Astrocyte (in vitro differentiated cells and primary cell): ENCODE data around the gene CLN3. TPM values are rescaled to one million over a fixed set of nuclear protein-coding genes. Genes with fewer than 3 reads are reported as not detected.

Experiments
- DNase-seq: peaks from one replicate; pipeline ENCODE4 v3.0.0-alpha.2; 2010; ENCODE audit warnings: low read depth
- FAIRE-seq: peaks from 2 replicates; lab custom pipeline; 2011; peaks lifted over from hg19 to GRCh38; lab: Jason Lieb, UNC
- H2AFZ ChIP-seq: 2 replicates; pipeline ENCODE4 v1.6.0; 2012; ENCODE audit warnings: low read depth, low read length, inconsistent platforms
- H3K27ac ChIP-seq: 2 replicates; pipeline ENCODE4 v1.5.1; 2011; ENCODE audit warnings: low read depth, low read length, inconsistent platforms
- H3K27me3 ChIP-seq: 2 replicates; pipeline ENCODE4 v1.6.0; 2011; ENCODE audit warnings: low read length, inconsistent platforms; ENCODE audit not compliant: insufficient read depth
- H3K36me3 ChIP-seq: 2 replicates; pipeline ENCODE4 v1.5.1; 2011; ENCODE audit warnings: low read length, inconsistent platforms; ENCODE audit not compliant: insufficient read depth
- H3K4me1 ChIP-seq: 2 replicates; pipeline ENCODE4 v1.5.1; 2011; ENCODE audit warnings: low read length, inconsistent platforms; ENCODE audit not compliant: insufficient read depth
- H3K4me2 ChIP-seq: 2 replicates; pipeline ENCODE4 v1.6.0; 2012; ENCODE audit warnings: low read length, inconsistent platforms
- H3K4me3 ChIP-seq: 2 replicates; pipeline ENCODE4 v1.5.1; 2011; ENCODE audit warnings: low read depth, mild to moderate bottlenecking, low read length, inconsistent platforms; ENCODE audit not compliant: insufficient read depth
- H3K79me2 ChIP-seq: 2 replicates; pipeline ENCODE4 v1.6.0; 2012; ENCODE audit warnings: mild to moderate bottlenecking, low read length, inconsistent platforms; ENCODE audit not compliant: insufficient read depth
- H3K9ac ChIP-seq: 2 replicates; pipeline ENCODE4 v1.6.0; 2012; ENCODE audit warnings: mild to moderate bottlenecking, low read length, inconsistent platforms
- H3K9me3 ChIP-seq: 2 replicates; pipeline ENCODE4 v1.5.1; 2012; ENCODE audit warnings: low read depth, mild to moderate bottlenecking, low read length, inconsistent platforms; ENCODE audit not compliant: insufficient read depth
- H4K20me1 ChIP-seq: 2 replicates; pipeline ENCODE4 v1.6.0; 2012; ENCODE audit warnings: low read length, inconsistent platforms; ENCODE audit not compliant: insufficient read depth
- H3K27ac Mint-ChIP-seq: one replicate; pipeline ENCODE4 v1.8.0; 2021; ENCODE audit warnings: mild to moderate bottlenecking, mixed read lengths; ENCODE audit not compliant: unreplicated experiment
- H3K27me3 Mint-ChIP-seq: one replicate; pipeline ENCODE4 v1.8.0; 2021; ENCODE audit warnings: low read depth, mixed read lengths; ENCODE audit not compliant: unreplicated experiment
- H3K36me3 Mint-ChIP-seq: one replicate; pipeline ENCODE4 v1.8.0; 2021; ENCODE audit warnings: low read depth, mixed read lengths; ENCODE audit not compliant: unreplicated experiment
- H3K4me1 Mint-ChIP-seq: one replicate; pipeline ENCODE4 v1.8.0; 2021; ENCODE audit warnings: low read depth, mixed read lengths; ENCODE audit not compliant: unreplicated experiment
- H3K4me3 Mint-ChIP-seq: one replicate; pipeline ENCODE4 v1.8.0; 2021; ENCODE audit warnings: mild to moderate bottlenecking, moderate library complexity, mixed read lengths; ENCODE audit not compliant: unreplicated experiment
- H3K9me3 Mint-ChIP-seq: one replicate; pipeline ENCODE4 v1.8.0; 2021; ENCODE audit warnings: mild to moderate bottlenecking, mixed read lengths; ENCODE audit not compliant: unreplicated experiment
- EZH2 ChIP-seq: IDR thresholded peaks from 2 replicates; pipeline ENCODE4 v1.6.1; 2012; ENCODE audit warnings: mild to moderate bottlenecking, low read length, inconsistent platforms; ENCODE audit not compliant: insufficient read depth
- total RNA-seq: library from RNA; stranded (reverse); gene quantifications from 2 replicates; pipeline ENCODE4 v1.2.1, GENCODE V29; 2021
- TF ChIP-seq, protein P1 (sequence below): IDR thresholded peaks from 2 replicates; pipeline ENCODE4 v1.5.1; 2011; ENCODE audit warnings: low read depth, mild to moderate bottlenecking, inconsistent platforms, low read length, moderate library complexity; ENCODE audit not compliant: insufficient read depth

CLN3 gene
- total RNA-seq, 1 donor from 2014 or later, result 26.0 TPM

DNA sequence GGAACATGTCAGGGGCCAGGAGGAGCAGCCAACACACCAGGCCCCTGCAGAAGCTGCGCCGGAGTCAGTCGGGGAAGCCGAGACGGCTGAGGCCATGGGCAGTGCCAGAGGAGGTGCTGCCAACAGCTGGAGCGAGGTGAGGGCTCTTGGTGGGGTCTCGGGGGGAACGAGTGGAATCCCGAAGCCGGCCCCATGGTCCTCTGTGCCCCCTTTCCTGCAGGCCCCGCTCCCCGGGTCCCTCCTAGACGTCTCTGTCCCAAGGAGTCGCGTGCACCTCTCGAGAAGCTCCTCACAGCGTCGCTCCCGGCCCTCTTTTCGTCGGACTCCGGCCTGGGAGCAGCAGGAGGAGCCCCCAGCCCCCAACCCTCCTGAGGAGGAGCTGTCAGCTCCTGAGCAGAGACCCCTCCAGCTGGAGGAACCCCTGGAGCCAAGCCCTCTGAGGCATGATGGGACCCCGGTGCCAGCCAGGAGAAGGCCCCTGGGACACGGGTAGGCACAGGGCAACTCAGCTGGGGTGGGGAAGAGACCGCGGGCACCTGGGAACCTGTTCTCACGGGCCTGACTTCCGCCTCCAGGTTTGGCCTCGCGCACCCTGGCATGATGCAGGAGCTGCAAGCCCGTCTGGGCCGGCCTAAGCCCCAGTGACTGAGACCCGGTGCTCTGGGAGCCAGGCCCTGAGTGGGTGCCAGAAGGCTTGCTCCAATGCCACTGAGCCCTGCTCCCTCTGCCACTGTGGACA, 6.2 kb upstream of the CLN3 start:
- Histone ChIP-seq H3K27me3 (no peaks in the 10 kb centered on the region), H3K36me3 (no peaks in the 10 kb centered on the region), H3K79me2 (no peaks in the 10 kb centered on the region), H3K27ac (no peak overlapping the region), H4K20me1 (no peaks in the 10 kb centered on the region), H3K9me3 (no peaks in the 10 kb centered on the region), H2AFZ (no peak overlapping the region), H3K4me1 (no peaks in the 10 kb centered on the region), H3K9ac (no peak overlapping the region), H3K4me2 (no peak overlapping the region), H3K4me3 (no peak overlapping the region)
- DNase-seq, result no peak
- Mint-ChIP-seq H3K9me3 (no peaks in the 10 kb centered on the region), H3K4me1 (peaks cover 8% of the 10 kb centered on the region), H3K4me3 (no peak overlapping the region), H3K36me3 (no peaks in the 10 kb centered on the region), H3K27me3 (peaks cover 41% of the 10 kb centered on the region), H3K27ac (no peak overlapping the region)
- FAIRE-seq, result no peak
- TF ChIP-seq, protein P1, sequence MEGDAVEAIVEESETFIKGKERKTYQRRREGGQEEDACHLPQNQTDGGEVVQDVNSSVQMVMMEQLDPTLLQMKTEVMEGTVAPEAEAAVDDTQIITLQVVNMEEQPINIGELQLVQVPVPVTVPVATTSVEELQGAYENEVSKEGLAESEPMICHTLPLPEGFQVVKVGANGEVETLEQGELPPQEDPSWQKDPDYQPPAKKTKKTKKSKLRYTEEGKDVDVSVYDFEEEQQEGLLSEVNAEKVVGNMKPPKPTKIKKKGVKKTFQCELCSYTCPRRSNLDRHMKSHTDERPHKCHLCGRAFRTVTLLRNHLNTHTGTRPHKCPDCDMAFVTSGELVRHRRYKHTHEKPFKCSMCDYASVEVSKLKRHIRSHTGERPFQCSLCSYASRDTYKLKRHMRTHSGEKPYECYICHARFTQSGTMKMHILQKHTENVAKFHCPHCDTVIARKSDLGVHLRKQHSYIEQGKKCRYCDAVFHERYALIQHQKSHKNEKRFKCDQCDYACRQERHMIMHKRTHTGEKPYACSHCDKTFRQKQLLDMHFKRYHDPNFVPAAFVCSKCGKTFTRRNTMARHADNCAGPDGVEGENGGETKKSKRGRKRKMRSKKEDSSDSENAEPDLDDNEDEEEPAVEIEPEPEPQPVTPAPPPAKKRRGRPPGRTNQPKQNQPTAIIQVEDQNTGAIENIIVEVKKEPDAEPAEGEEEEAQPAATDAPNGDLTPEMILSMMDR, result no peak
- no peak for TF ChIP-seq EZH2

DNA sequence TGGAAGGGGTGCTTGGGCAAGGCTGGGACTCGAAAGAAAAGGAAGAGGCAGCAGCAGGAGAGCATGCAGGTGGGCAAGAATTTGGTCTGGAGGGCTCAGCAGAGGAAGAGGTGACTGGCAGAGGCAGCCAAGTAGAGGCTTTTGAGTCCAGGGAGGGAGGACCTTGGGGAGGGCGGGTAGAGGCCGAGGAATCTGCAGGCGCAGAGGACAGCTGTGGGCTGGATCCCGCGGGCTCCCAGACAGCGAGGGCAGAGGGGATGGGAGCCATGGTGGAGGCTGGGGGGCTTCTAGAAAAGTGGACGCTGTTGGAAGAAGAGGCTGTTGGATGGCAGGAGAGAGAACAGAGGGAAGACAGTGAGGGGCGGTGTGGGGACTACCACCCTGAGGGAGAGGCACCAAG, 5.5 kb upstream of the CLN3 start:
- H3K79me2 ChIP-seq, result no peaks in the 10 kb centered on the region
- H3K9me3 Mint-ChIP-seq, result no peaks in the 10 kb centered on the region
- H3K4me3 Mint-ChIP-seq, result no peak overlapping the region
- no peak overlapping the region for H3K4me3 ChIP-seq
- no peak overlapping the region for H2AFZ ChIP-seq
- H3K4me2 ChIP-seq, result no peak overlapping the region
- FAIRE-seq (no peak), DNase-seq (no peak)
- no peak overlapping the region for H3K27ac Mint-ChIP-seq
- H3K27ac ChIP-seq, result no peak overlapping the region
- no peaks in the 10 kb centered on the region for H3K36me3 ChIP-seq
- peaks cover 41% of the 10 kb centered on the region for H3K27me3 Mint-ChIP-seq
- no peaks in the 10 kb centered on the region for H3K9me3 ChIP-seq
- TF ChIP-seq EZH2, result no peak
- TF ChIP-seq, protein P1, result no peak
- H3K4me1 Mint-ChIP-seq, result peaks cover 8% of the 10 kb centered on the region
- H3K9ac ChIP-seq, result no peak overlapping the region
- H4K20me1 ChIP-seq, result no peaks in the 10 kb centered on the region
- H3K27me3 ChIP-seq, result no peaks in the 10 kb centered on the region
- no peaks in the 10 kb centered on the region for H3K4me1 ChIP-seq
- H3K36me3 Mint-ChIP-seq, result no peaks in the 10 kb centered on the region

DNA sequence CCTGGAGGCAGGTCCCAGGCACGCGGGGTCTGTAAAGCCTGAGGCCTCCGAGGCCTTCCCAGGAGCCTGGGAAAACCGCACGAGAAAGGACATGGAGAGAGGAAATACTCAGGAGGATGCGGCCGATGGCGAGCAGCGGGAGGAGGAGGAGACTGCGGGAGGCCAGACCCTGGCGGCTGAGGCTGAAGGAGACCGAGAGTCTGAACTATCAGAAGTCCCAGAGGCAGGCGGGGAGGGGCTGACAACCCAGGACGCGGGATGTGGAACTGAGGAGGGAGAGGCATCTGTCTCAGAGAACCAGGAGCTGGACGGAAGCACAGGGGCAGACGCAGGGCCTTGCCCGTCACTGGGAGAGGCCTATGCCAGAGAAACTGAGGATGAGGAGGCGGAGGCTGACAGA, 5.0 kb upstream of the CLN3 start:
- no peaks in the 10 kb centered on the region for H4K20me1 ChIP-seq
- no peaks in the 10 kb centered on the region for H3K79me2 ChIP-seq
- no peaks in the 10 kb centered on the region for H3K4me1 ChIP-seq
- no peak overlapping the region for H3K4me3 ChIP-seq
- H3K27ac ChIP-seq, result no peak overlapping the region
- Mint-ChIP-seq H3K4me3 (no peak overlapping the region), H3K9me3 (no peaks in the 10 kb centered on the region), H3K27ac (no peak overlapping the region), H3K36me3 (no peaks in the 10 kb centered on the region), H3K27me3 (peaks cover 41% of the 10 kb centered on the region), H3K4me1 (peaks cover 8% of the 10 kb centered on the region)
- FAIRE-seq, result no peak
- TF ChIP-seq, protein P1, result no peak
- TF ChIP-seq EZH2, result no peak
- no peaks in the 10 kb centered on the region for H3K27me3 ChIP-seq
- no peaks in the 10 kb centered on the region for H3K36me3 ChIP-seq
- no peak for DNase-seq
- H3K9ac ChIP-seq, result no peak overlapping the region
- H2AFZ ChIP-seq, result no peak overlapping the region
- H3K4me2 ChIP-seq, result no peak overlapping the region
- H3K9me3 ChIP-seq, result no peaks in the 10 kb centered on the region
